Mesothelial cell of epicardium (in vitro differentiated cells): ENCODE results near the gene CNP. TPM values are rescaled to one million over a fixed set of nuclear protein-coding genes. Genes with fewer than 3 reads are reported as not detected.
"Not testable (repeated sequence)": the region's sequence is repeated elsewhere in the genome, so short reads cannot be mapped to it uniquely, and the experiment has no call there.

ENCODE experiments used
- DNase-seq, 2 experiments: peaks; one replicate each; pipeline ENCODE4 v3.0.0; 2021; ENCODE audit warnings: low spot score in 2 of 2; ENCODE audit not compliant: unreplicated experiment in 2 of 2
- H3K27ac Mint-ChIP-seq: 2 replicates; pipeline ENCODE4 v1.8.0; 2021; ENCODE audit warnings: mixed read lengths
- H3K27me3 Mint-ChIP-seq: 2 replicates; pipeline ENCODE4 v1.8.0; 2021; ENCODE audit warnings: low read depth, mixed read lengths
- H3K36me3 Mint-ChIP-seq: 2 replicates; pipeline ENCODE4 v1.8.0; 2021; ENCODE audit warnings: mixed read lengths
- H3K4me1 Mint-ChIP-seq: 2 replicates; pipeline ENCODE4 v1.8.0; 2021; ENCODE audit warnings: mixed read lengths
- H3K4me3 Mint-ChIP-seq: 2 replicates; pipeline ENCODE4 v1.8.0; 2021; ENCODE audit warnings: mild to moderate bottlenecking, moderate library complexity, mixed read lengths
- H3K9me3 Mint-ChIP-seq: 2 replicates; pipeline ENCODE4 v1.8.0; 2021; ENCODE audit warnings: mixed read lengths
- CTCF ChIP-seq: fragments of 200-600 bp; sonication (generic); IDR thresholded peaks from one replicate; pipeline ENCODE4 v1.5.0; 2021; ENCODE audit warnings: antibody characterized with exemption; ENCODE audit not compliant: unreplicated experiment
- total RNA-seq: library from RNA; stranded (reverse); gene quantifications from 3 replicates; pipeline ENCODE4 v1.2.1, GENCODE V29; 2021

CNP gene
- total RNA-seq, 1 donor from 2014 or later, result 67.6 TPM

- Mint-ChIP-seq H3K27ac (no peak overlapping the region), H3K9me3 (no peaks in the 10 kb centered on the region), H3K27me3 (no peaks in the 10 kb centered on the region), H3K4me1 (peaks cover 7% of the 10 kb centered on the region), H3K4me3 (no peak overlapping the region), H3K36me3 (peaks cover 11% of the 10 kb centered on the region)
- no peak for DNase-seq
- TF ChIP-seq CTCF, result no peak
Observed at GRCh38 chr17:42010898-42011516, 44.4 kb downstream of the CNP start.

GRCh38 chr17:42012363-42012762, 45.8 kb downstream of the CNP start:
- not testable (repeated sequence) for H3K4me3 Mint-ChIP-seq, H3K27ac Mint-ChIP-seq, H3K9me3 Mint-ChIP-seq, DNase-seq, H3K36me3 Mint-ChIP-seq, H3K27me3 Mint-ChIP-seq
- peaks cover 13% of the 10 kb centered on the region for H3K4me1 Mint-ChIP-seq

GRCh38 chr17:42013740-42014139, 47.1 kb downstream of the CNP start:
- not testable (repeated sequence) for H3K4me3 Mint-ChIP-seq, H3K27me3 Mint-ChIP-seq, H3K9me3 Mint-ChIP-seq, DNase-seq, H3K36me3 Mint-ChIP-seq
- Mint-ChIP-seq H3K27ac (peak overlapping the region; percentile 70), H3K4me1 (peaks cover 22% of the 10 kb centered on the region)

GRCh38 chr17:42016411-42016831, 49.8 kb downstream of the CNP start:
- H3K4me1 Mint-ChIP-seq, result peaks cover 41% of the 10 kb centered on the region
- H3K9me3 Mint-ChIP-seq, result no peaks in the 10 kb centered on the region
- H3K27ac Mint-ChIP-seq, result peak overlapping the region; percentile 99
- no peaks in the 10 kb centered on the region for H3K27me3 Mint-ChIP-seq
- H3K36me3 Mint-ChIP-seq, result peaks cover 3% of the 10 kb centered on the region
- H3K4me3 Mint-ChIP-seq, result peak overlapping the region; percentile 99
- TF ChIP-seq CTCF, result no peak
- DNase-seq, result no peak

- H3K27me3 Mint-ChIP-seq, result no peaks in the 10 kb centered on the region
- H3K9me3 Mint-ChIP-seq, result no peaks in the 10 kb centered on the region
- peak within 1 kb of the TSS; percentile 99 for H3K27ac Mint-ChIP-seq
- no peak for TF ChIP-seq CTCF
- peak within 1 kb of the TSS; percentile 99 for H3K4me3 Mint-ChIP-seq
- peak; percentile 80 to 89 for DNase-seq
- H3K36me3 Mint-ChIP-seq, result peaks cover 5% of the 10 kb centered on the region
- H3K4me1 Mint-ChIP-seq, result peaks cover 43% of the 10 kb centered on the region
Observed at GRCh38 chr17:42016941-42017865, 50.6 kb downstream of the CNP start, which contains the start of gene DNAJC7. Gene DNAJC7, minus strand, starts transcription at chr17:42017439. Its CDS starts 23 bp downstream, at chr17:42017416.

GRCh38 chr17:42017866-42018200, 51.2 kb downstream of the CNP start:
- Mint-ChIP-seq H3K4me1 (peaks cover 43% of the 10 kb centered on the region), H3K27me3 (no peaks in the 10 kb centered on the region), H3K36me3 (peaks cover 7% of the 10 kb centered on the region), H3K4me3 (peak overlapping the region; percentile 99), H3K27ac (peak overlapping the region; percentile 97), H3K9me3 (no peaks in the 10 kb centered on the region)
- DNase-seq, result no peak
- no peak for TF ChIP-seq CTCF
